ENCODE data around the gene PTPRE.

The PTPRE gene

GRCh38 chr10:127883516-127883915 is 23.4 kb upstream of the PTPRE start:
- no peak for DNase-seq

- DNase-seq: no peak
These were observed 22.4 kb upstream of the PTPRE start for GRCh38 chr10:127884501-127884900.

- no peak for DNase-seq
These were observed 20.4 kb upstream of the PTPRE start for GRCh38 chr10:127886371-127887051.

- no peak for DNase-seq
These were observed 19.1 kb upstream of the PTPRE start for GRCh38 chr10:127887541-127888415.

- no peak for DNase-seq
These were observed 18.2 kb upstream of the PTPRE start for GRCh38 chr10:127888521-127889312.

- DNase-seq: no peak
These were observed 17.2 kb upstream of the PTPRE start for GRCh38 chr10:127889605-127890195.

- no peak for DNase-seq
These were observed 16.7 kb upstream of the PTPRE start for GRCh38 chr10:127890216-127890615.

GRCh38 chr10:127890832-127891334 is 16.0 kb upstream of the PTPRE start:
- no peak for DNase-seq

- no peak for DNase-seq
These were observed 14.2 kb upstream of the PTPRE start, which contains the start of gene CLRN3 for GRCh38 chr10:127892743-127893142. TSS of gene CLRN3 (minus strand) at chr10:127892941. CDS start at chr10:127892784, 157 bp downstream.

GRCh38 chr10:127894146-127894545 is 12.8 kb upstream of the PTPRE start:
- DNase-seq: no peak

GRCh38 chr10:127896590-127896989 is 10.3 kb upstream of the PTPRE start:
- no peak for DNase-seq

GRCh38 chr10:127897177-127897576 is 9.7 kb upstream of the PTPRE start:
- no peak for DNase-seq

- no peak for DNase-seq
These were observed 7.0 kb upstream of the PTPRE start for GRCh38 chr10:127899766-127900387.

GRCh38 chr10:127903789-127904188 is 3.1 kb upstream of the PTPRE start:
- no peak for DNase-seq

GRCh38 chr10:127904311-127905000 is 2.4 kb upstream of the PTPRE start:
- no peak for DNase-seq

GRCh38 chr10:127905001-127905847 is 1.7 kb upstream of the PTPRE start:
- no peak for DNase-seq

GRCh38 chr10:127905848-127906261 is 1.0 kb upstream of the PTPRE start:
- no peak for DNase-seq

GRCh38 chr10:127907411-127908105 is 655 bp downstream of the PTPRE start:
- no peak for DNase-seq

- DNase-seq: no peak
These were observed 1.4 kb downstream of the PTPRE start for GRCh38 chr10:127908106-127908958.
